CD4-positive, alpha-beta T cell treated with Interferon alpha-2 for 1 hour (primary cell): Measurements from ENCODE around the gene SPRING1.

Experiments used
- DNase-seq, 2 donors: peaks; one replicate each; pipeline ENCODE4 v3.0.0-alpha.2; 2020 to 2022

Gene SPRING1

GRCh38 chr12:116708826-116709756 is 28.8 kb downstream of the SPRING1 start:
- peak; percentile 48 to 54 for DNase-seq

- DNase-seq: no peak
Measured at GRCh38 chr12:116707751-116708150, 30.1 kb downstream of the SPRING1 start.

GRCh38 chr12:116703214-116703795 is 34.6 kb downstream of the SPRING1 start:
- DNase-seq: peak; percentile 62 to 69

- no peak for DNase-seq
Measured at GRCh38 chr12:116701432-116701831, 36.4 kb downstream of the SPRING1 start.

GRCh38 chr12:116700066-116700465 is 37.8 kb downstream of the SPRING1 start:
- no peak for DNase-seq

GRCh38 chr12:116698554-116699075 is 39.3 kb downstream of the SPRING1 start:
- DNase-seq: no peak

GRCh38 chr12:116698116-116698515 is 39.8 kb downstream of the SPRING1 start:
- no peak for DNase-seq

- DNase-seq: no peak
Measured at GRCh38 chr12:116697716-116698115, 40.2 kb downstream of the SPRING1 start.

GRCh38 chr12:116697305-116697704 is 40.6 kb downstream of the SPRING1 start:
- DNase-seq: no peak

- DNase-seq: no peak
Measured at GRCh38 chr12:116695464-116695725, 42.5 kb downstream of the SPRING1 start.

GRCh38 chr12:116694653-116695463 is 43.0 kb downstream of the SPRING1 start:
- no peak for DNase-seq

- DNase-seq: no peak
Measured at GRCh38 chr12:116693286-116694227, 44.3 kb downstream of the SPRING1 start.

- DNase-seq: no peak
Measured at GRCh38 chr12:116692605-116693004, 45.3 kb downstream of the SPRING1 start.

GRCh38 chr12:116691636-116692035 is 46.2 kb downstream of the SPRING1 start:
- no peak for DNase-seq

- no peak for DNase-seq
Measured at GRCh38 chr12:116691205-116691604, 46.7 kb downstream of the SPRING1 start.

- DNase-seq: no peak
Measured at GRCh38 chr12:116689979-116690744, 47.7 kb downstream of the SPRING1 start.

GRCh38 chr12:116689521-116689920 is 48.3 kb downstream of the SPRING1 start:
- no peak for DNase-seq
